ENCODE results near the gene KLRC4. TPM values are rescaled to one million over a fixed set of nuclear protein-coding genes. Genes with fewer than 3 reads are reported as not detected.
A peak's percentile ranks its signal among the peaks of the same experiment; 100 is the strongest.
"Not testable (repeated sequence)": the region's sequence is repeated elsewhere in the genome, so short reads cannot be mapped to it uniquely, and the experiment has no call there.

Gene KLRC4
- not detected in 2 replicates for total RNA-seq

GRCh38 chr12:10409392-10409791 is at the start of gene KLRC4:
TSS of gene KLRC4 (minus strand) at chr12:10409757. CDS start at chr12:10409575, 182 bp downstream.
- H3K4me3 ChIP-seq (ENCODE audit: low read depth, low read length) = no peak within 1 kb of the TSS
- no peak for TF ChIP-seq CTCF (IDR thresholded peaks at IDR 0.05; ENCODE audit: insufficient read depth, low read depth, low read length)
- DNase-seq (ENCODE audit: low read depth) = peak; percentile 75

GRCh38 chr12:10457760-10458159 is 48.2 kb upstream of the KLRC4 start:
- no peak for DNase-seq (ENCODE audit: low read depth)
- H3K4me3 ChIP-seq (ENCODE audit: low read depth, low read length) = no peak overlapping the region
- TF ChIP-seq CTCF (IDR thresholded peaks at IDR 0.05; ENCODE audit: insufficient read depth, low read depth, low read length) = no peak

- no peak for TF ChIP-seq CTCF (IDR thresholded peaks at IDR 0.05; ENCODE audit: insufficient read depth, low read depth, low read length)
- H3K4me3 ChIP-seq (ENCODE audit: low read depth, low read length) = no peak overlapping the region
- no peak for DNase-seq (ENCODE audit: low read depth)
These were observed 47.3 kb upstream of the KLRC4 start for GRCh38 chr12:10456856-10457255.

GRCh38 chr12:10455766-10456165 is 46.2 kb upstream of the KLRC4 start:
- H3K4me3 ChIP-seq (ENCODE audit: low read depth, low read length) = no peak overlapping the region
- TF ChIP-seq CTCF (IDR thresholded peaks at IDR 0.05; ENCODE audit: insufficient read depth, low read depth, low read length) = no peak
- no peak for DNase-seq (ENCODE audit: low read depth)

- DNase-seq (ENCODE audit: low read depth) = no peak
- TF ChIP-seq CTCF (IDR thresholded peaks at IDR 0.05; ENCODE audit: insufficient read depth, low read depth, low read length) = no peak
- H3K4me3 ChIP-seq (ENCODE audit: low read depth, low read length) = no peak overlapping the region
These were observed 45.0 kb upstream of the KLRC4 start for GRCh38 chr12:10454531-10454930.

GRCh38 chr12:10453156-10453555 is 43.6 kb upstream of the KLRC4 start, which contains the start of gene KLRC1:
TSS of gene KLRC1 (minus strand) at chr12:10453377. CDS start at chr12:10451156, 2,221 bp downstream.
- H3K4me3 ChIP-seq (ENCODE audit: low read depth, low read length) = no peak within 1 kb of the TSS
- TF ChIP-seq CTCF (IDR thresholded peaks at IDR 0.05; ENCODE audit: insufficient read depth, low read depth, low read length) = no peak
- DNase-seq (ENCODE audit: low read depth) = no peak

GRCh38 chr12:10448236-10448635 is 38.7 kb upstream of the KLRC4 start:
- no peak for TF ChIP-seq CTCF (IDR thresholded peaks at IDR 0.05; ENCODE audit: insufficient read depth, low read depth, low read length)
- no peak overlapping the region for H3K4me3 ChIP-seq (ENCODE audit: low read depth, low read length)
- no peak for DNase-seq (ENCODE audit: low read depth)

GRCh38 chr12:10446052-10446451 is 36.5 kb upstream of the KLRC4 start:
- DNase-seq (ENCODE audit: low read depth); H3K4me3 ChIP-seq (ENCODE audit: low read depth, low read length): not testable (repeated sequence)

GRCh38 chr12:10441144-10441543 is 31.6 kb upstream of the KLRC4 start:
- not testable (repeated sequence) for H3K4me3 ChIP-seq (ENCODE audit: low read depth, low read length); DNase-seq (ENCODE audit: low read depth)

GRCh38 chr12:10439608-10440274 is 30.2 kb upstream of the KLRC4 start:
- DNase-seq (ENCODE audit: low read depth) = peak; percentile 40

More at GRCh38 chr12:10439608-10440274, 30.2 kb upstream of the KLRC4 start:
- not testable (repeated sequence) for H3K4me3 ChIP-seq (ENCODE audit: low read depth, low read length)
